ENCODE data around the gene WDR18. TPM values are rescaled to one million over a fixed set of nuclear protein-coding genes. Genes with fewer than 3 reads are reported as not detected.

WDR18 gene
- total RNA-seq, 1 experiment from 2014 or later = 94.7 TPM

- H3K4me3 Mint-ChIP-seq = peak overlapping the region; percentile 89 to 91; a peak in 4 of 5 replicates
- Histone ChIP-seq H2AFZ (ENCODE audit: low read length) (no peak overlapping the region), H4K91ac (ENCODE audit: insufficient read length, low read depth, low read length) (no peak overlapping the region), H3K23me2 (ENCODE audit: insufficient read length, low read depth, low read length, poor library complexity, severe bottlenecking) (peaks cover 10% of the 10 kb centered on the region), H2AK5ac (ENCODE audit: insufficient read length, low read length) (no peak overlapping the region), H3K79me2 (ENCODE audit: insufficient read depth, low read length) (peaks cover 45% of the 10 kb centered on the region; the same call in 1 of the 2 replicates), H3T11ph (ENCODE audit: low read length) (no peak overlapping the region), H3K9ac (ENCODE audit: extremely low read depth, insufficient read length, low read length) (no peak overlapping the region), H2BK120ac (ENCODE audit: low read depth, low read length, poor library complexity, severe bottlenecking) (no peak overlapping the region), H3K79me1 (ENCODE audit: insufficient read depth, low read depth, low read length, poor library complexity, severe bottlenecking) (peaks cover 7% of the 10 kb centered on the region), H2BK5ac (ENCODE audit: insufficient read length, low read length) (no peak overlapping the region), H3K27ac (ENCODE audit: insufficient read length, low read depth, low read length) (no peak overlapping the region), H3K9me3 (ENCODE audit: control insufficient read depth, low read depth, low read length) (no peaks in the 10 kb centered on the region), H2BK15ac (ENCODE audit: low read depth, low read length) (no peak overlapping the region), H3K14ac (ENCODE audit: insufficient read depth, low read length) (no peak overlapping the region), H3K4ac (ENCODE audit: low read depth, low read length) (no peak overlapping the region), H4K20me1 (ENCODE audit: control insufficient read depth, insufficient read depth, insufficient read length) (no peaks in the 10 kb centered on the region), H3K18ac (ENCODE audit: insufficient read length, low read depth, low read length) (no peak overlapping the region), H3K27me3 (ENCODE audit: insufficient read depth, low read length) (no peaks in the 10 kb centered on the region), H2BK20ac (ENCODE audit: low read depth, low read length, poor library complexity, severe bottlenecking) (no peak overlapping the region), H3K23ac (ENCODE audit: insufficient read length, low read depth, low read length) (no peak overlapping the region), H2BK12ac (ENCODE audit: insufficient read length, low read depth, low read length) (no peak overlapping the region), H3K4me1 (ENCODE audit: insufficient read depth, low read length) (no peaks in the 10 kb centered on the region; the same call in 1 of the 2 replicates), H3K4me2 (ENCODE audit: insufficient read depth, insufficient read length, low read length) (no peak overlapping the region), H4K5ac (ENCODE audit: insufficient read length, low read depth, low read length) (no peak overlapping the region), H3K56ac (ENCODE audit: insufficient read length, low read depth, low read length) (no peak overlapping the region), H4K8ac (replicated peaks; ENCODE audit: insufficient read length, low read depth, low read length) (no peak overlapping the region)
- no peak overlapping the region for H3K27ac Mint-ChIP-seq
- H3K36me3 Mint-ChIP-seq (ENCODE audit: insufficient read depth in 1 of 3, low read depth in 3 of 3) = peaks cover 2 to 10% (median 4%) of the 10 kb centered on the region in 3 experiments; a peak in 5 of 7 replicates
- no peaks in the 10 kb centered on the region; the same call in 1 of the 2 replicates for H3K27me3 Mint-ChIP-seq (ENCODE audit: low read depth)
- H3K9me3 Mint-ChIP-seq = no peaks in the 10 kb centered on the region; a peak in 1 of 5 replicates
- H3K4me1 Mint-ChIP-seq = peaks cover 17 to 35% of the 10 kb centered on the region in 2 experiments
- no CpG with 5 or more reads among the region's 5 CpGs for WGBS (ENCODE audit: extremely low coverage, insufficient read length, low lambda C conversion rate)
- no peak for DNase-seq
- TF ChIP-seq, protein P1, sequence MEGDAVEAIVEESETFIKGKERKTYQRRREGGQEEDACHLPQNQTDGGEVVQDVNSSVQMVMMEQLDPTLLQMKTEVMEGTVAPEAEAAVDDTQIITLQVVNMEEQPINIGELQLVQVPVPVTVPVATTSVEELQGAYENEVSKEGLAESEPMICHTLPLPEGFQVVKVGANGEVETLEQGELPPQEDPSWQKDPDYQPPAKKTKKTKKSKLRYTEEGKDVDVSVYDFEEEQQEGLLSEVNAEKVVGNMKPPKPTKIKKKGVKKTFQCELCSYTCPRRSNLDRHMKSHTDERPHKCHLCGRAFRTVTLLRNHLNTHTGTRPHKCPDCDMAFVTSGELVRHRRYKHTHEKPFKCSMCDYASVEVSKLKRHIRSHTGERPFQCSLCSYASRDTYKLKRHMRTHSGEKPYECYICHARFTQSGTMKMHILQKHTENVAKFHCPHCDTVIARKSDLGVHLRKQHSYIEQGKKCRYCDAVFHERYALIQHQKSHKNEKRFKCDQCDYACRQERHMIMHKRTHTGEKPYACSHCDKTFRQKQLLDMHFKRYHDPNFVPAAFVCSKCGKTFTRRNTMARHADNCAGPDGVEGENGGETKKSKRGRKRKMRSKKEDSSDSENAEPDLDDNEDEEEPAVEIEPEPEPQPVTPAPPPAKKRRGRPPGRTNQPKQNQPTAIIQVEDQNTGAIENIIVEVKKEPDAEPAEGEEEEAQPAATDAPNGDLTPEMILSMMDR (conservative IDR thresholded peaks at IDR 0.05) = no peak
These were observed 34.2 kb downstream of the WDR18 start for GRCh38 chr19:1018393-1018792.

Measured in H9 (cell line).